ENCODE measurements around the gene RPL5.

The RPL5 gene

GRCh38 chr1:92843429-92844352 is 11.9 kb downstream of the RPL5 start:
- H3K9ac ChIP-seq, result no peak overlapping the region
- H3K4me1 ChIP-seq, result no peaks in the 10 kb centered on the region
- no peaks in the 10 kb centered on the region for H3K27me3 ChIP-seq (ENCODE audit: control insufficient read depth, insufficient read depth, low read length)
- no peaks in the 10 kb centered on the region for H3K36me3 ChIP-seq (ENCODE audit: control insufficient read depth, insufficient read depth, low read length)
- no peak overlapping the region for H2AFZ ChIP-seq
- H3K79me2 ChIP-seq, result no peaks in the 10 kb centered on the region
- no peak overlapping the region for H3K27ac ChIP-seq
- H3K9me3 ChIP-seq (ENCODE audit: control insufficient read depth, low read length), result no peaks in the 10 kb centered on the region
- no peak overlapping the region for H3K4me2 ChIP-seq (ENCODE audit: low read length)
- no peak for TF ChIP-seq CTCF (IDR thresholded peaks at IDR 0.05)
- H3K4me3 ChIP-seq (ENCODE audit: low read depth, low read length), result no peak overlapping the region

- Histone ChIP-seq H3K27me3 (ENCODE audit: control insufficient read depth, insufficient read depth, low read length) (no peaks in the 10 kb centered on the region), H3K36me3 (ENCODE audit: control insufficient read depth, insufficient read depth, low read length) (no peaks in the 10 kb centered on the region), H2AFZ (no peak overlapping the region), H3K9me3 (ENCODE audit: control insufficient read depth, low read length) (no peaks in the 10 kb centered on the region), H3K79me2 (no peaks in the 10 kb centered on the region), H3K4me1 (no peaks in the 10 kb centered on the region), H3K27ac (no peak overlapping the region), H3K4me3 (ENCODE audit: low read depth, low read length) (no peak overlapping the region), H3K4me2 (ENCODE audit: low read length) (no peak overlapping the region), H3K9ac (no peak overlapping the region)
- no peak for TF ChIP-seq CTCF (IDR thresholded peaks at IDR 0.05)
Measured at GRCh38 chr1:92844439-92844838, 12.6 kb downstream of the RPL5 start.

GRCh38 chr1:92845908-92846307 is 14.1 kb downstream of the RPL5 start:
- H3K36me3 ChIP-seq (ENCODE audit: control insufficient read depth, insufficient read depth, low read length), result no peaks in the 10 kb centered on the region
- H3K27me3 ChIP-seq (ENCODE audit: control insufficient read depth, insufficient read depth, low read length), result no peaks in the 10 kb centered on the region
- H3K9me3 ChIP-seq (ENCODE audit: control insufficient read depth, low read length), result no peaks in the 10 kb centered on the region
- H3K4me1 ChIP-seq, result no peaks in the 10 kb centered on the region
- H2AFZ ChIP-seq, result no peak overlapping the region
- H3K27ac ChIP-seq, result no peak overlapping the region
- no peak overlapping the region for H3K9ac ChIP-seq
- TF ChIP-seq CTCF (IDR thresholded peaks at IDR 0.05), result no peak
- no peak overlapping the region for H3K4me2 ChIP-seq (ENCODE audit: low read length)
- no peak overlapping the region for H3K4me3 ChIP-seq (ENCODE audit: low read depth, low read length)
- no peaks in the 10 kb centered on the region for H3K79me2 ChIP-seq

GRCh38 chr1:92848201-92848600 is 16.4 kb downstream of the RPL5 start:
- Histone ChIP-seq H3K9me3 (ENCODE audit: control insufficient read depth, low read length) (no peaks in the 10 kb centered on the region), H3K27me3 (ENCODE audit: control insufficient read depth, insufficient read depth, low read length) (no peaks in the 10 kb centered on the region), H3K79me2 (no peaks in the 10 kb centered on the region), H3K4me1 (no peaks in the 10 kb centered on the region), H3K9ac (no peak overlapping the region), H2AFZ (no peak overlapping the region), H3K4me3 (ENCODE audit: low read depth, low read length) (no peak overlapping the region), H3K4me2 (ENCODE audit: low read length) (no peak overlapping the region), H3K36me3 (ENCODE audit: control insufficient read depth, insufficient read depth, low read length) (no peaks in the 10 kb centered on the region), H3K27ac (no peak overlapping the region)
- no peak for TF ChIP-seq CTCF (IDR thresholded peaks at IDR 0.05)

- no peak overlapping the region for H3K4me3 ChIP-seq (ENCODE audit: low read depth, low read length)
- H3K79me2 ChIP-seq, result no peaks in the 10 kb centered on the region
- H3K9me3 ChIP-seq (ENCODE audit: control insufficient read depth, low read length), result no peaks in the 10 kb centered on the region
- H3K36me3 ChIP-seq (ENCODE audit: control insufficient read depth, insufficient read depth, low read length), result no peaks in the 10 kb centered on the region
- H3K27ac ChIP-seq, result no peak overlapping the region
- no peak overlapping the region for H3K9ac ChIP-seq
- no peaks in the 10 kb centered on the region for H3K27me3 ChIP-seq (ENCODE audit: control insufficient read depth, insufficient read depth, low read length)
- no peak for TF ChIP-seq CTCF (IDR thresholded peaks at IDR 0.05)
- H2AFZ ChIP-seq, result no peak overlapping the region
- H3K4me2 ChIP-seq (ENCODE audit: low read length), result no peak overlapping the region
- no peaks in the 10 kb centered on the region for H3K4me1 ChIP-seq
Measured at GRCh38 chr1:92850019-92850418, 18.2 kb downstream of the RPL5 start.

Measured in parathyroid adenoma (tissue), 2 donors.